GM21825 (cell line): ENCODE measurements around the gene IP6K3.

ENCODE experiments used
- ATAC-seq: cut with Tn5 transposase; IDR thresholded peaks from one replicate; pipeline ENCODE4 v1.9.1; 2021; ENCODE audit warnings: mild to moderate bottlenecking, moderate library complexity; ENCODE audit not compliant: unreplicated experiment

The IP6K3 gene

DNA sequence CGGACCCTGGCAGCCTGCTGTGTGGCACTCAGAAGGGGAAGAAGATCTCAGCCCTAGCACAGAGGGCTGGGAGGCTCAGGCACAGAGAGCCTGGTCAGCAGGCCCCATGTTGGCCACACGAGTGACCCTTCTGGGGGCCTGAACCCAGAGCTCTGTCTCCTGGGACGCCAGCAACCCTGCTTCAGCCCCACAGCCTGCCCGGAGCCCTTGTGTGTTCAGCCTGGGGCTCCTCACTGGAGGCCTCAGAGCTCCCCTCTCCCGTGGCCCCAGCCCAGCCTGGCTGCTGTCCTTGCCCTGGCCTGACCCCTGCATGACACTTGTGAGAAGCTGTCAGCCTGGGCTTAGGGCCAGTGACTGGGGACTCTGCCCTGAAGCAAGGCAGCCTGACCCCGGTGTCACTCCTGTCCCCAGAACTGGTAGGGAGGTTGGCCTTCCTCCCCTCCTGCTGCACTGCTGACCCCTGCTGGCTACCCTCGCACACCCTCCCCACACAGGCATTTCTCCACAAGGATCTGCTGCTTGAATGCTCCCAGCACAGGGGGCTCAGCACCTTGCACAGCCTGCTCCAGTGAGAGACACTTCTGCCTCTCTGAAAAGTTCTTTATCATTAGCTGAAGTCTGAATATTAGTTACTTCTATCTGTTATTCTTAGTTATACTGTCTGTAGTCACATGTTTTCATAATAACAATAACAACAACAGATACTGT, 15.4 kb upstream of the IP6K3 start:
- no peak for ATAC-seq

DNA sequence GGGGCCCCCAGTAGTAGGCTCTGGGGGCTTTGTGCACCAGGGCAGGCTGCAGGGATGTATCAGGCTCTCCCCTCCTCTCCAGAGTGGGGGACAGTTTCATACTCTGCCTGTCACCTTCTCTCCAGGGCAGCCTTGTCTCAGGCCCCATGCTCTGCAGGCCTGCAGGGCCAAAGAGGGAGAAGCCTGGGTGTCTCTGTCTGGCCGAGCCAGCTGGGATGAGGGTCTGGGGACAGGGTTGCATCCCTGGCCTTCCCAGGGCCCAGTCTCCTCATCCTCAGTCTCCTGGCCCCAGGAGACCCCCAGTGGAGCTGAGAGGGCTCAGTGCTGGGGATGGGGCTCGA, 14.8 kb upstream of the IP6K3 start:
- no peak for ATAC-seq

DNA sequence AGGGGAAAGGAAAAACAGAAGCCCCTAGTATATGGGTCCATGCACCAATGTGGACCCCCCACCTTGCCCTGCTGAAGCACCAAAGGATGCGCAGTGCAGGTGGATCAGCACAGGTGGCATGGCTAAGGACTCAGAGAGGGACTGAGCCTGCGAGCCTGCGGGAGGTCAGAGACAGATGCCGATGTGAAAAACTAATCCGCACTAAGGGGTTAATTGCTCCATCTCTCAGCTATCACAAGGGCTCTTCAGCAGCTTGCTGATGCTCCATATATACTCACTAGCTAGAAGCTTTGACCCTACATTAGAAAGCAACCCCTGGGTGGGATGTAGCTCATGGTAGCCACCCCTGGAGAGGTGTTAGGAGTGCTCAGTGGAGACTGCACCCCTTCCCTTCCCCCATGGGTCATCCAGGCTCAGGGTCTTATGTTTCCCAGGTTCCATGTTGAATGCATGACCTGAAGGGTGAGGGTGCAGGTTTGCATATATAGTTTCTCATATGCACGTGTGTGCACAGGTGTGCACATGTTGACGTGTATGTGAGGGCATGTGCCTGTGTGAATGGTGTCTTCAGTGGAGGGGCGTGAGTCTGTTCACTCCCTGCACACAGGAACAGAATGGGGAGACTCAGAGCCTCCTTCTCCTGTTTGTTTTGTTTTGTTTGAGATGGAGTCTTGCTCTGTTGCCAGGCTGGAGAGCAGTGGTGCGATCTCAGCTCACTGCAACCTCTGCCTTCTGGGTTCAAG, 13.4 kb upstream of the IP6K3 start:
- ATAC-seq, result no peak

DNA sequence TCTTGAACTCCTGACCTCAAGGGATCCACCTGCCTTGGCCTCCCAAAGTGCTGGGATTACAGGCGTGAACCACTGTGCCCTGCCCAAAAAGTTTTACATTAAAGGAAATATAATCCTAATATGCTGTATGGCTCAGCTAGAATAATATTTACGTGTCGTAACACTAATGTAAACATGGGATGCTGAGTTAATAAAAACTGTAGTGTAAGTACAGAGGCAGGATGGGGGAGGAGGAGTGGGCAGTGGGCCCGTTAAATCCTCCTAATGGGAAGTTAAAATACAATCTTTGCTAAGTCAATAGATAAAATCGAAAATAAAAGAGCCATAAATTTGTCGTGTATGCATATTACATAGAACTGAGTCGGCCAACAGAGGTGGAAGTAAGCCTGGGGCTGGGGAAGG, 12.1 kb upstream of the IP6K3 start:
- no peak for ATAC-seq

DNA sequence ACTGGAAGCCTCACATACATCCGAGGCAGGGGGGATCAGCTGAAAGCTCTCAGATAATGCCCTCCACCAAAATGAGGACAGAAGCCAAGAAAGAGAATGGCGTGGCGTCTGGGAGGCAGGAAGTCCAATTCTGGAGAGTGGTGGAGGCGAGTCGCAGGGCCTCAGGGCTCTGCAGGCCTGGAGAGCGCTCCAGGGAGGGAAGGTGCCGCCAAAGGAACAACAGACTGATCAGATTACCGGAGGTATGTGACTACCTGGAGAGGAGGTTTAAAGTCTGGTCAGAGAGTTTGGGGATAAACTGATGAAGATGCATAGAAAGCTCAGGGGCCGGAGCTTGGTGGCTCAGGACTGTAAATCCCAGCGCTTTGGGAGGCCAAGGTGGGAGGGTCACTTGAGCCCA, 11.2 kb upstream of the IP6K3 start:
- no peak for ATAC-seq

DNA sequence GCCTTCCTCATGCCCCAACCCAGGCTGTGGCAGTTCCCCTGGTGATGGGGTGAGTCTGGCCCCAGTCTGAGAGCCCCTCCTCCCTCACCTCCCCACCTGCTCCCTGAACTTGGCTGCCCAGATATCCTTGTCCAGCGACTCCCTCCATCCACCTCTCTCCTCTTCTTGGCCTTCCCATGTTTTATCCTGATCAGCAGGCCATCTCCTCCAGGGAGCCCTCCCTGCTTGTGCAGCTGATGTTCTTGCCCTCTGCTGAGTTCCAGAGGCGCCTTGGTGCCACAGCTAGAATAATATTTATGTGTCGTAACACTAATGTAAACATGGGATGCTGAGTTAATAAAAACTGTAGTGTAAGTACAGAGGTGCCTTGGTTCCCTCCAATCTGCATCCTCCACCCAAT, 10.4 kb upstream of the IP6K3 start:
- no peak for ATAC-seq

DNA sequence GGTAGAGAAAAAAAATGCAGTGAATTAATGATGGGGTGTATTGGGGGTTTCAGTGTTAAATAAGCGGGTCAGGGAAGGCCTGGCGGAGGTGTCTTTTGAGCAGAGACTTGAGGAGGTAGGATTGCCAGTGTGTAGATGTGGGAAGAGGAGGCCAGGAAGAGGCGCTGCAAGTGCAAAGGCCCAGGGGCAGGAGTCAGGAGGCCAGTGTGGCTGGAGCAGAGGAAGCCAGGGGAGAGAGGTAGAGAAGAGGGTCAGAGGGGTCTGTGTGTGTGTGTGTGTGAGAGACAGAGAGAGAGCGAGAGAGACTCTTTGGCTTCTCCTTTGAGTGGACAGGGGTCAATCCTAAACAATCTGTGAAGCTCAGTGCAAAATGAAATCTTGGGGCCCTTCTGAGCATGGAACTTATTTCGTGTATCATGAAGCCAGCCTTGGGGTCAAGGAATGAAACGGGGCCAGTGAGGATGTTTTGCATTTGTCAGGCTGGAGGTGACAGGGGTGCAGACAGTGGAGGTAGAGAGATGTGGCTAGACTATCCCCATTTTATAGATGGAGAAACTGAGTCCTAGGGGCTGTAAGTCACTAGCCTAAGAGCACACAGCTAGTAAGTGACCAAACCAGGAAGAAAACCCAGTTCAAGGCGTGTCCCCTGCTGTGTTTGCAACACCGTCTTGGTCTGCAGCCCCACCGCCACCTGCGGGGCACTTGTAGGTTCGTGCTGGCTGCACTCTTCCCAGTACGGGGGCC, 9.7 kb upstream of the IP6K3 start:
- ATAC-seq, result no peak

DNA sequence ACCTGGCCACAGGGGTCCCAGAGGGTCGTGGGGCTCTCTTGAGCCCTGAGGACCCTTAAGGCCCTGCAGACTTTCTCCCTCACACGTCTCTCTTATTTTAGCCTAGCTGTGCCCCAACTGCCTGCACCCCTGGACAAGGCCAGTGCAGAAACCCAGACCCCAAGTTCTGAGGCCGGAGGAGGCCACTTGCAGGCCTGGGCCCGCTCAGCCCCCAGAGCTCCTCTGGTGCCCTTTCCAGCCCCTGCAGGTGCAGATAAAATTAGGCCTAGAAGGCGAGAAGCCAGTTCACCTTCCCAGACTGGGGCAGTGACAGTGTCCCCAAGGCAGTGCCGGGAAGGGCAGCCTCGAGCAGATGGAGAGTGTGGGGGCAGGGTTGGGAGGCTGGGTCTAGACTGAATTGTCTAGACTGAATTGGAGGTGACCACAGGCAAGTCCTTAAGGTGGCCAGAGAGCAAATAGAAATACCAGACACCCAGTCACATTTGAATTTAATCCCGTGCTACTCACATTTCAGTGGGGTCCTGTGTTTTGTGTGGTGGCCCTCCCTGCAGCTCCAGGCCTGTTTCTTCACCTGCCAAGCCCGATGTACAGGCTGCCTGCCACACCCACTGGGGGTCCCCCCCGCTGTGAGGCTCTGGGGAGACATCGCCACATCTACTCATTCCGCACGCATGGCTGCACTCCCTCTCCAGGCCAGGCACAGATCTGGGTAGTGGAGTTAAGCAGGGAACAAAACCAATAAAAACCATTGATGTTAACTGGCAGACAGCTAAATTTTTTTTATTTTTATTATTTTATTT, 8.6 kb upstream of the IP6K3 start:
- no peak for ATAC-seq

DNA sequence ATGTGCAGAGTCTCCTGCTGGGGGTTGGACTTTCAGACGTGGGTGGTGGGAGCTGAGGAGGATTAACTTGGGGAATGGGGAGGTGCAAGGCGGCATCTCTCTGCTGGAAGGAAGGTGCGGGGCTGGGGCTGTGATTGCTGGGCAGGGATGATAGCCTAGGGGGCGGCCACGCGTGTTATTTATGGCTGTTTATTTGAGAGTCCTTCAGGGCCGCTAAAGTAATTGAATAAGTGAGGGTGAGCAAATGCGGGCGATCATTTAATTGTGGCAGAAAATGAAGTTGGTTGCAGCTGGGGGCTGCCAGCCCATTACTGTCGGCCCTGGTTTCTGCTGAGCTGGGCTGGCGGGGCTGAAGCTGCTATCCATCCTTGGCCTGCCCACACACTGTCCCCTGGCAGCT, 7.5 kb upstream of the IP6K3 start:
- ATAC-seq, result no peak

DNA sequence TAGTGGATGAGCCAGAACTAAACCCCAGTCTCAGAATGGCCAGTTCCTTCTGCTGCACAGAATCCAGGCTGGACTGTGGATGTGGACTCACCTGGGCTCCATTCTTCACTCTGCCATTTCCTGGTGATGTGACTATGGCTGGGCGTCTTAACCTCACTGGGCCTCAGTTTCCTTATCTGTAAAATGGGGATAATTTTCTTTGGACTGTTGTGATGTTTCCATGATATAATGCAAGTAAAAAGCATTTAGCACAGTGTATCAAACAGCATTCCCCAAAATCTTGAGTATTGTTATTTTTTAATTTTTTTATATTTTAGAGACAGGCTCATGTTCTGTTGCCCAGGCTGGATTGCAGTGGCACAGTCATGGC, 5.9 kb upstream of the IP6K3 start:
- no peak for ATAC-seq

DNA sequence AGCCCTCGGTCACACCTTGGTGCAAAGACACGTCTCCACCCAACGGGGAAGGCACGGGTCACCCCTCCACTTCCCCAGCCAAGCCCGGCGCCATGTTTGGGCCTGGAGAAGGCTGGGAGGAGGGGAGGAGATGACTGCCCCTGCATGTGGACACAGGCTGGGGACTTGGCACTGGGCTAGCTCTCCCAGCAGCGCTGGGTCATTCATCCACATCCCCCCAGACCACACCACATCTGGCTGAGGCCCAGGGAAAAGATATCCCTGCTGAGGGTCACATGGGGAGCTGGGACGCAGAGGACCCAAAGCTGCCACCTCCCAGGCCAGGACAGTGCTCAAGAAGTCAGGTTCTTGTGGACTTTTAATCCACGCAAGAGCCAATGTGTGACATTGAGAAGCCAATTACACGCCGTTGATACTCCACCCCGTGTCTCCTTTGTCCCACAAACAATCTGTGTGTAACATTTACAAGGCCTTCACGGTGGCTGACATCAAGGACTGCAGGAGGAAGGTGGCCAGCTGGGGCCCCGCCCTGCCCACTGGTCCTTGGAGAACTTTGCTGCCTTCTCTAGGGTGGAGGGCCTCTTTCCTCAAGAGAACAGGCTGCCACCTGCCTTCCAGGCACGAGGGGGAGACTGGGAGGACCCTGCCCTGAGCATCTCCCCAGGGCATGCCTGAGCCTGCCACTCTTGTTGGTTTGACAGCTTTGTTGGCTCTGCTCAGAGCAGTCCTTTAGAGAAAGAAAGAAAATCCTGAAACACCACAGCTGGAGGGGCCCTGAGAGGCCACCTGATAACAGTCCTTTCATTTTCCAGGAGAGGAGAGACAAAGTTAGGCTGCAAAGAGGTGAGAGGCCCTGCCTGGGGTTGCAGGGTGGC, 5.3 kb upstream of the IP6K3 start:
- no peak for ATAC-seq

DNA sequence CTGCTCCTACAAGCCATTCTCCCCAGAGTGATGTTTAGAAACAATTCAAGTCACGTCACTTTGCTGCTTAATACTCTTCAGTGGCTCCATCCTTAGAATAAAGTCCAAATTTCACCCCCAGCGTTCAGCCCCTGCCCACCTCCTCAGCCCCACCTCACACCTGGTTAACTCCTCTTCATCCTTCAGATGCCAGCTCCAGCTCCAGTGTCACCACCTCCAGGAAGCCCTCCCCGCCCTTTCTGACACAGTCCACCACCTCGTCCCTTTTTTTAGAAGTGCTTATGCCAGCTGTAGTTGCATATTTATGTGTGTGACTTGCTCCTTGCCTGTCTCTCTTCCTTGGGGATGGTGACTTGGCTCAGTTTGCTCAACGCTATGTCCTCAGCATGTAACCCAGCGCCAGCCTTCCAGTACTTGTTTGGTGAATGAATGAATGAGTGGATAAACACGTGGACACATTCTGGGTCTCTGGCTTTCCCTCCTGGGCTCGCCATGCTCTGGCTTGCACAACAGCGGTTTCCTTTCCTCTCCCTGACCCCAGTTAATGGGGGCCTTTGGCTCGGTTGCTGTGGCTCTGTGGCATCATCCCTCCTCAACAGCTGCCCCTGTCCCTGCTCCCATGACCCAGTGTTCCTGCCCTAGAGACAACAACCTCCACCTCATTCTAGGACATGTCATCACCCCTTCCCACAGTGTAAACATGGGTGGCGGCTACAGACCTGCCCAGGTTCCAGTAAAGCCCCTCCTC, 3.7 kb upstream of the IP6K3 start:
- no peak for ATAC-seq

DNA sequence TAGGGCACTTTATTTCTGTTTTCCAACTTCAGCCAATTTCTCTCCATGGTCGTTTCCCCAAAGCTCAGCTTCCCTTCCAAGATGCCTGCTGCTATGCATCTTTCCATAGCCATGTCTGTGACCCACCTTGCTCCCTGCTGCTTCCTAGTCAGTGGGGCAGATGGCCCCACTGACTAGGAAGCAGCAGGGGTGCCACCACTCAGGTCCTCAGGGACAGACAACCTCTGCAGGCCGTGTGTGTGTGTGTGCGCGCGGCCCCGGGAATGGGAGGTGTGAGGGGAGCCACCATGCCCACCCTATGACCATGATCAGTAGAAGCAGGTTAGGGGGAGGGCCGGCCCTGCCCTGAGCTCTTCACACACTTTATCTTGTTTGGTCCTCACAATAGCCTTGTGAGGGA, 2.7 kb upstream of the IP6K3 start:
- no peak for ATAC-seq

DNA sequence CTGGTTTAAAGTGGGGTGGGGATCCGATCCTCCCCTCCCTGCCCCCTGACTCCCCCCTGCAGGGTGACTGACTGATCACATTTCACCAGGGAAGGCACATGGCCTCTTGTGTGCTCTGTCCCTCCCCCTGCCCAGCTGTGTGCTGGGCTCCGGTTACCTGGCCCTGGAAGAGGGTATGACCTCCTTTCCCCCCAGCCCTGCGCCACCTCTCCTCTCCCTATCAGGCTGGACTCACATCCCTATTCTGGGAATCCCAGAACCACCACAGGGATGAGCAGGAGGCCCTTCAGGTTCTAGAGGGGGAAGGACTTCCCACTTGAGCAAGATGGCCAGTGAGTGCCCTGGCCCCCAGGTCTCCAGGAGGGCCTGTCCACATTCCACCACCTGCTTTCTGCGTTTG, 2.1 kb upstream of the IP6K3 start:
- ATAC-seq, result no peak

DNA sequence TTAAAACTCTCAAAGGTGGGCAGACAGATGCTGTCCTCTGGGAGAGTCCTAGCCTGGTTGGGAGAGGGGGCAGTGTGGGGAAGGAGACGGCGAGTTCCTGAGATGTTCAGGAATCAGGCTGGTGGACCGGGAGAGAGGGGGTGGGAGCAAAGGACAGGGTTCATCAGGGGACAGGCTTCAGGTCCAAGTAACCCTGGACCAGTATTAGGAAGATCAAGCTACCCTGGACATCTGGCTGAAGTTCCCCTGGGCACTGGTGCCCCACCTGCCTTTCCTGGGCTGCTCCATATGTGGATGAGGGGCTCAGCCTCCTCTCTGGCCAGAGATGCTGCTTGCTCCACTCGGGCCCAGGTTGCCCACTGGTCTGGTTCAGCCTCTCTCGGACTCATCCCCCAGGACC, 1.1 kb upstream of the IP6K3 start:
- no peak for ATAC-seq

DNA sequence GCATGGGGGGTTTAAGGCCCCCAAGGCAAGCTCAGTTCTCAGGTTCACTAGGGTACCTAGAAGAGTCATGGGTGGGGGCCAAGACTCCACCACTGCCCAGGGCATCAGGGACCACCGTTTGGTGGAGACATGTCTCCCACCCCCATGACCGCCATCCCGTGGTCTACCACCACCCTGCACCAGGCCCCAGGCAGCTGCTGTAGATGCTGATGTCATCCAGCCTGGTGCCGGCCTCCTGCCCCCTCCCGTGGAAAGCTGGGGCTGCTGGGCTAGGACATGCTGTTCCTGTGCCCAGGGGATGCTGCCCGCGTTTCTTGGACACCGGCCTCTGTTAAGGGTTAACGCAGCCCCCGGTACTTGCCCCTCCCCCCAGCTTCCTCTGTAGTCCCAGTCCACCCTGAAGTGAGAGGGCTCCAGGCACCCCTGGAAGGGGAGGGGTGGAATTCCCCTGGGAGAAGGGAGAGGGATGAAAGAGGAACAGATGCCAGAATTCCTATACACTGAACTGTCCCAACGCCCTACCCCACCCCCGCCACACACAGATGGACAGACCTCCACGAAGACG, 587 bp downstream of the IP6K3 start:
- ATAC-seq, result no peak

DNA sequence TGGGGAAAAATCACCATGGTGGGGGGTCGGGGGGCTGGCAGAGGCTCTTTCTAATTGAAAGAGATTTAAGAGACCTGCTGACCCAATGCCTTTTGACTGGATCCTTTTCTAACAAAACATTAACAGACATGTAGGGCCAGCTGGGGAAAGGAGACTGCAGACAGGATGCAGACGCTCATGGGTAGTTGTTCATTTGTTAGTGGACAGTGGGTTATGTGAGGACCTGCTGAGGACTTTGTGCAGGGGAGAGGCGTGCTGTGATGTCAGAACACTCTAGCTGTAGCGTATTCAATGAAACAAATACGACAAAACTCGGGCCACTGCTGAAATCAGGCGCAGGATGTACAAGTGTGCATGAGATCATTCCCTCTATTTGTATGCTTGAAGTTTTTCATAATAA, 1.2 kb downstream of the IP6K3 start:
- no peak for ATAC-seq

DNA sequence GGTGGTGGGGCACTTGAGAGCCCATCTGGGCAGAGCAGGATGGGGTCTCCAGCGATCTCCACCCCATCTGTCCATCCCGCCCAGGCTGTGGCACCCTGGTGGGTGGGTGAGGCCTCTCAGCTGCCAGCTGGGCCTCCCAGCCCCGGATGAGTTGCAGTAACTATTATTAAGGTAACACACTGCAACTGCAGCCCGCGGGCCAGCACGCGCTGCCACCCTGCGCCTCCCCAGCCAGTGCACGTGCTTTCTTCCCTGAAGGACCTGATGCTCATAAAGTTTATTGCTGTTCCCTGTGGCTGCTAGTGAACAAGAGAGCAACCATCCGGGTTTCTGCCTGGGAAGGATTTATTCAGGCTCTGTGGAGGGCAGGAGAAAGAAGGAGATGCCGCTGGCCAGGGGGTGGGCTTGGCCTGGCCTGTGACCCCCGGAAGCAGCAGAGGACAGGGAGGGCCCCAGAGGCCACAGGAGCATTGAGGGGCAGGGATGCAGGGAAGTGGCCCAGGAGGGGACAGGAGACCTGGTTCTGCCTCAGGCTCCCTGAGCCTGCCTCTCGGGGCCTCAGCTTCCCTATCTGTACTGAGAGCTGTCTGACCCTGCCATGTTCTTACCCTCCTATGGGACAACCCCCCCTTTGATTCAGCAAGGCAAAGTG, 1.7 kb downstream of the IP6K3 start:
- no peak for ATAC-seq
